Right renal cortex interstitium (tissue), 3 donors: Measurements from ENCODE around the gene TRIOBP. TPM values are rescaled to one million over a fixed set of nuclear protein-coding genes. Genes with fewer than 3 reads are reported as not detected.
A peak's percentile ranks its signal among the peaks of the same experiment; 100 is the strongest.
"Not testable (repeated sequence)": the region's sequence is repeated elsewhere in the genome, so short reads cannot be mapped to it uniquely, and the experiment has no call there.

Experiments used
- DNase-seq, 3 donors: peaks; one replicate each; pipeline ENCODE4 v3.0.0-alpha.2; 2013; ENCODE audit warnings: low read depth in 3 of 3, low spot score in 2 of 3
- polyA plus RNA-seq, 3 donors: library from polyadenylated mRNA; unstranded; fragments of 120-200 nt; gene quantifications; one replicate each; pipeline ENCODE4 v1.2.1, GENCODE V29; 2013; ENCODE audit not compliant: insufficient read length in 3 of 3

The TRIOBP gene
- polyA plus RNA-seq, 3 donors = 55.9 to 67.6 (median 59.4) TPM

- no peak for DNase-seq
These were observed 101.1 kb downstream of the TRIOBP start for GRCh38 chr22:37797874-37798500.

GRCh38 chr22:37799979-37800378 lies 103.1 kb downstream of the TRIOBP start:
- DNase-seq = not testable (repeated sequence)

- DNase-seq = no peak
These were observed 105.1 kb downstream of the TRIOBP start for GRCh38 chr22:37801946-37802309.

- no peak for DNase-seq
These were observed 105.7 kb downstream of the TRIOBP start for GRCh38 chr22:37802310-37803194.

GRCh38 chr22:37803195-37803638 lies 106.4 kb downstream of the TRIOBP start:
- DNase-seq = no peak

GRCh38 chr22:37803639-37804351 lies 106.9 kb downstream of the TRIOBP start:
- DNase-seq = no peak

- DNase-seq = no peak
These were observed 107.6 kb downstream of the TRIOBP start for GRCh38 chr22:37804352-37804880.

GRCh38 chr22:37804881-37805809 lies 108.3 kb downstream of the TRIOBP start:
- DNase-seq = no peak

GRCh38 chr22:37805810-37806277 lies 109.0 kb downstream of the TRIOBP start:
- DNase-seq = no peak

- DNase-seq = no peak
These were observed 109.8 kb downstream of the TRIOBP start for GRCh38 chr22:37806409-37807333.

GRCh38 chr22:37807410-37808293 lies 110.8 kb downstream of the TRIOBP start, which contains the start of gene GCAT:
Gene GCAT (plus strand): TSS chr22:37807934. CDS start chr22:37807968, 34 bp downstream.
- peak in 2 of 3 donors; percentile 91 for DNase-seq

- no peak for DNase-seq
These were observed 111.4 kb downstream of the TRIOBP start for GRCh38 chr22:37808294-37808657.

- no peak for DNase-seq
These were observed 113.0 kb downstream of the TRIOBP start for GRCh38 chr22:37809672-37810333.

GRCh38 chr22:37811867-37812266 lies 115.0 kb downstream of the TRIOBP start:
- DNase-seq = no peak

GRCh38 chr22:37812869-37813678 lies 116.2 kb downstream of the TRIOBP start:
- no peak for DNase-seq

- no peak for DNase-seq
These were observed 118.7 kb downstream of the TRIOBP start for GRCh38 chr22:37815593-37815992.
